PFSK-1 (cell line): ENCODE results near the gene SORL1.

Experiments used
- FOXP2 ChIP-seq: optimal IDR thresholded peaks from 2 replicates; pipeline ENCODE3; 2011; ENCODE audit warnings: borderline replicate concordance, control low read depth, inconsistent platforms; ENCODE audit not compliant: insufficient read depth; ENCODE audit errors: extremely low read length, extremely low read depth
- POLR2AphosphoS5 ChIP-seq: IDR thresholded peaks from 2 replicates; pipeline ENCODE4 v1.6.1; 2012; ENCODE audit warnings: low read depth, mild to moderate bottlenecking, control low read depth, low read length, moderate library complexity
- REST ChIP-seq, 2 experiments: IDR thresholded peaks; 2 replicates each; pipeline versions ENCODE4 v1.6.1 to v1.8.0; 2011 to 2012; ENCODE audit warnings: low read depth in 2 of 2, low read length in 2 of 2, control low read depth in 1 of 2, inconsistent platforms in 1 of 2, mild to moderate bottlenecking in 1 of 2, moderate library complexity in 1 of 2; ENCODE audit not compliant: insufficient read depth in 1 of 2
- SIN3A ChIP-seq: IDR thresholded peaks from 2 replicates; pipeline ENCODE4 v1.6.1; 2012; ENCODE audit warnings: mild to moderate bottlenecking, low read length, moderate library complexity, borderline replicate concordance; ENCODE audit not compliant: insufficient read depth
- TAF1 ChIP-seq: IDR thresholded peaks from 2 replicates; pipeline ENCODE4 v1.6.1; 2012; ENCODE audit warnings: low read length, control low read depth, borderline replicate concordance; ENCODE audit not compliant: insufficient read depth

SORL1 gene

GRCh38 chr11:121508449-121508848 is 56.3 kb downstream of the SORL1 start:
- TF ChIP-seq FOXP2, result no peak

GRCh38 chr11:121510438-121510837 is 58.3 kb downstream of the SORL1 start:
- no peak for TF ChIP-seq POLR2AphosphoS5
- no peak for TF ChIP-seq REST (IDR thresholded peaks at IDR 0.05; ENCODE audit: insufficient read depth in 1 of 2, low read depth in 2 of 2, low read length in 2 of 2)
- no peak for TF ChIP-seq FOXP2
- TF ChIP-seq TAF1, result no peak
- no peak for TF ChIP-seq SIN3A

- TF ChIP-seq POLR2AphosphoS5 (no peak), SIN3A (no peak), TAF1 (no peak), REST (IDR thresholded peaks at IDR 0.05; ENCODE audit: insufficient read depth in 1 of 2, low read depth in 2 of 2, low read length in 2 of 2) (no peak), FOXP2 (no peak)
Measured at GRCh38 chr11:121512468-121513465, 60.7 kb downstream of the SORL1 start.

- TF ChIP-seq TAF1 (no peak), SIN3A (no peak), FOXP2 (no peak), POLR2AphosphoS5 (no peak), REST (IDR thresholded peaks at IDR 0.05; ENCODE audit: insufficient read depth in 1 of 2, low read depth in 2 of 2, low read length in 2 of 2) (no peak)
Measured at GRCh38 chr11:121513807-121514206, 61.7 kb downstream of the SORL1 start.

GRCh38 chr11:121514432-121515334 is 62.6 kb downstream of the SORL1 start:
- no peak for TF ChIP-seq TAF1
- TF ChIP-seq REST (IDR thresholded peaks at IDR 0.05; ENCODE audit: insufficient read depth in 1 of 2, low read depth in 2 of 2, low read length in 2 of 2), result no peak
- no peak for TF ChIP-seq POLR2AphosphoS5
- no peak for TF ChIP-seq FOXP2
- TF ChIP-seq SIN3A, result no peak
